ENCODE results near the gene GKAP1.
"Not testable (repeated sequence)": the region's sequence is repeated elsewhere in the genome, so short reads cannot be mapped to it uniquely, and the experiment has no call there.

GKAP1 gene

GRCh38 chr9:83707518-83707767 is 110.1 kb downstream of the GKAP1 start:
- DNase-seq (ENCODE audit: low spot score), result no peak
- in situ Hi-C loops (cut with MboI; ENCODE audit: low sequenced_read_pairs, unreplicated experiment), result no loop called here
- TF ChIP-seq CTCF (IDR thresholded peaks at IDR 0.05; ENCODE audit: borderline replicate concordance, control extremely low read depth, extremely low read depth, insufficient read depth, missing control alignments), result no peak

GRCh38 chr9:83706676-83707517 is 110.7 kb downstream of the GKAP1 start:
- DNase-seq (ENCODE audit: low spot score), result peak; percentile 51
- in situ Hi-C loops (cut with MboI; ENCODE audit: low sequenced_read_pairs, unreplicated experiment), result no loop called here
- TF ChIP-seq CTCF (IDR thresholded peaks at IDR 0.05; ENCODE audit: borderline replicate concordance, control extremely low read depth, extremely low read depth, insufficient read depth, missing control alignments), result no peak

DNA sequence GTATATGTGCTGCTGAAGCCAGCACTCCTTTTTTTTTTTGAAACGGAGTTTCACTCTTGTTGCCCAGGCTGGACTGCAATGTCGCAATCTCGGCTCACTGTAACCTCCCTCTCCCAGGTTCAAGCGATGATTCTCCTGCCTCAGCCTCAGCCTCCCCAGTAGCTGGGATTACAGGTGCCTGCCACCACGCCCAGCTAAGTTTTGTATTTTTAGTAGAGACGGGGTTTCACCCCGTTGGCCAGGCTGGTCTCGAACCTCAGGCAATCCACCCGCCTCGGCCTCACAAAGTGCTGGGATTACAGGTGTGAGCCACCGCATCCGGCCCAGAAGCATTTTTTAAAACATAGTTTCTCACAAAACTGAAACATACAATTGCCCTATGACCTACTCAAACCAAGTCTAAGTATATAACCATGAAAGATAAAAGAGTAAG is 112.3 kb downstream of the GKAP1 start:
- in situ Hi-C loops (cut with MboI; ENCODE audit: low sequenced_read_pairs, unreplicated experiment); DNase-seq (ENCODE audit: low spot score): not testable (repeated sequence)

DNA sequence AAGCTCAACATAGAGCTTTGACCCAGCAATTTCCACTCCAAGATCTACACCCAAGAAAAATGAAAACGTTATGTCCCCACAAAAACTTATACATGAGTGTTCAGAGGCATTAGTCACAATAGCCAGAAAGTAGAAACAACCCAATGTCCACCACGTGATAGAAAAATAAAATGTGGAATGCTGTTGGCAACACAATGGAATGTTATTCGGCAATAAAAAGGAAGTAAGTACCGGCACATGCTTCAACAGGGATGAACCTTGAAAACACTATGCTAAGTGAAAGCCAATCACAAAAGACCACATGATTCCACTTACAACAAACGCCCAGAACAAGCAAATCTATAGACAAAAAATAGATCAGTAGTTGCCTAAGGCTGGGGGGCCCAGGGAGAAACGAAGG is 115.8 kb downstream of the GKAP1 start:
- no peak for DNase-seq (ENCODE audit: low spot score)
- in situ Hi-C loops (cut with MboI; ENCODE audit: low sequenced_read_pairs, unreplicated experiment), result no loop called here
- no peak for TF ChIP-seq CTCF (IDR thresholded peaks at IDR 0.05; ENCODE audit: borderline replicate concordance, control extremely low read depth, extremely low read depth, insufficient read depth, missing control alignments)

DNA sequence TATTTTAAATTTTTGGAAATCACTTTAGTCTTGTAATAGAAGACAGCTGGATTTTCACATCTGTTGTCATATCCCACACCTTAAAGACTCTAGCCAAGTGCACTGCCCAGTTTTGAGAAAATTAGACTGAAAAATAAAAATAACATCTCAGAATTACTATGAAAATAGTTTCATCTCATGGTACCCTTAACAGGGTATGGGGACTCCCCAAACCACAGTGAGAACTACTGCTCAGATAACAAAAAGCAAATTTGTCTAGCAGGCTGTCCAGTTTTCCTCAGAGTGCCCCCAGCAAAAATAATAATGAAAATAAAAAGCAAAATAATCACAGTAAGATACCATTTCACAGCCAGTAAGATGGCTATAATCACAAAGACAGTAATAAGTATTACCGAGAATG is 116.3 kb downstream of the GKAP1 start:
- no peak for DNase-seq (ENCODE audit: low spot score)
- in situ Hi-C loops (cut with MboI; ENCODE audit: low sequenced_read_pairs, unreplicated experiment), result no loop called here
- TF ChIP-seq CTCF (IDR thresholded peaks at IDR 0.05; ENCODE audit: borderline replicate concordance, control extremely low read depth, extremely low read depth, insufficient read depth, missing control alignments), result no peak

DNA sequence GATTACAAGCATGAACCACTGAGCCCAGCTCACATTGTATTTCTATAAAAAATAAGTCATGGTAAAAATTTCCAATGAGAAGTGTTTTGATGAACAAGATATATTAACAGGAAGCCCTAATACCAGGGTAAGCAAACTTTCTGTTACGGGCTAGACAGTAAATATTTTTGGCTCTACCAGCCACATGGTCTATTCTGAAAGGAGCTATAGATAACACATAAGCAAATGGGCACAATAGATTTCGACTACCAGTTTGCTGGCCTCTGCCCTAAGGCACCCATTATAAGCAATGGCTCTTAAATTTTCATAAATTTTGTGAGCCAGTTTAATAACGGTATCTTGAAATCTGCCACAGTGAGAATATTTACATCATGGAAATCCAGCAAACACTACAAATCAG is 118.0 kb downstream of the GKAP1 start:
- no peak for DNase-seq (ENCODE audit: low spot score)
- no peak for TF ChIP-seq CTCF (IDR thresholded peaks at IDR 0.05; ENCODE audit: borderline replicate concordance, control extremely low read depth, extremely low read depth, insufficient read depth, missing control alignments)
- in situ Hi-C loops (cut with MboI; ENCODE audit: low sequenced_read_pairs, unreplicated experiment), result no loop called here

GRCh38 chr9:83698976-83699585 is 118.5 kb downstream of the GKAP1 start:
- in situ Hi-C loops (cut with MboI; ENCODE audit: low sequenced_read_pairs, unreplicated experiment), result no loop called here
- TF ChIP-seq CTCF (IDR thresholded peaks at IDR 0.05; ENCODE audit: borderline replicate concordance, control extremely low read depth, extremely low read depth, insufficient read depth, missing control alignments), result no peak
- no peak for DNase-seq (ENCODE audit: low spot score)
